Subcutaneous adipose tissue (tissue), 4 donors: ENCODE data around the gene TRIM17. TPM values are rescaled to one million over a fixed set of nuclear protein-coding genes. Genes with fewer than 3 reads are reported as not detected.

Source experiments
- total RNA-seq, 4 donors: library from RNA; depleted of rRNA; stranded (reverse); fragments of >200 nt; gene quantifications; one replicate each; pipeline ENCODE4 v1.1.0, GENCODE V29; 2016
- TF ChIP-seq, protein P1 (sequence below): fragments of 450-650 bp; IDR thresholded peaks from one replicate; pipeline ENCODE4 v1.5.1; 2016; ENCODE audit warnings: low read depth, mild to moderate bottlenecking, control low read depth, antibody characterized with exemption, moderate library complexity

Gene TRIM17
- total RNA-seq, 4 donors from 2014 or later: not detected

DNA sequence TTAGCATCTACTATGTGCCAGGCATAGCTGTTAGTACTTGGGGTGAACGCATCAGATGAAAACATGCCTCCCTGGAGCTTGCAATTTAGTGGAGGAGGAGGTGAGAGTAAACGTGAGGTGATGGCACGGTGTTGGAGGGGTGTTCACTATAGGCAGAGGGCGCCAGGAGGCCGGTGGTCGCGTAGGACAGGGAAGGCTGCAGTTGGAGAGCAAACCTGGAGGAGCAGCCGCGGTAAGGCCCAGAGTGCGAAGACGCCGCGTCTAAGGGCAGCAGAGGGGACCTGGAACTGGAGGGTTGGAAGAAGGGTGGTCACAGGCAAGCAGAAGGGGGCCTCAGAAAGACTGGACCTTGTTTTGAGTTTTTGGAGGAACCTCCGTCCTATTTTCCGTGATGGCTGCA lies 30.2 kb upstream of the TRIM17 start:
- TF ChIP-seq, protein P1, sequence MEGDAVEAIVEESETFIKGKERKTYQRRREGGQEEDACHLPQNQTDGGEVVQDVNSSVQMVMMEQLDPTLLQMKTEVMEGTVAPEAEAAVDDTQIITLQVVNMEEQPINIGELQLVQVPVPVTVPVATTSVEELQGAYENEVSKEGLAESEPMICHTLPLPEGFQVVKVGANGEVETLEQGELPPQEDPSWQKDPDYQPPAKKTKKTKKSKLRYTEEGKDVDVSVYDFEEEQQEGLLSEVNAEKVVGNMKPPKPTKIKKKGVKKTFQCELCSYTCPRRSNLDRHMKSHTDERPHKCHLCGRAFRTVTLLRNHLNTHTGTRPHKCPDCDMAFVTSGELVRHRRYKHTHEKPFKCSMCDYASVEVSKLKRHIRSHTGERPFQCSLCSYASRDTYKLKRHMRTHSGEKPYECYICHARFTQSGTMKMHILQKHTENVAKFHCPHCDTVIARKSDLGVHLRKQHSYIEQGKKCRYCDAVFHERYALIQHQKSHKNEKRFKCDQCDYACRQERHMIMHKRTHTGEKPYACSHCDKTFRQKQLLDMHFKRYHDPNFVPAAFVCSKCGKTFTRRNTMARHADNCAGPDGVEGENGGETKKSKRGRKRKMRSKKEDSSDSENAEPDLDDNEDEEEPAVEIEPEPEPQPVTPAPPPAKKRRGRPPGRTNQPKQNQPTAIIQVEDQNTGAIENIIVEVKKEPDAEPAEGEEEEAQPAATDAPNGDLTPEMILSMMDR: no peak

DNA sequence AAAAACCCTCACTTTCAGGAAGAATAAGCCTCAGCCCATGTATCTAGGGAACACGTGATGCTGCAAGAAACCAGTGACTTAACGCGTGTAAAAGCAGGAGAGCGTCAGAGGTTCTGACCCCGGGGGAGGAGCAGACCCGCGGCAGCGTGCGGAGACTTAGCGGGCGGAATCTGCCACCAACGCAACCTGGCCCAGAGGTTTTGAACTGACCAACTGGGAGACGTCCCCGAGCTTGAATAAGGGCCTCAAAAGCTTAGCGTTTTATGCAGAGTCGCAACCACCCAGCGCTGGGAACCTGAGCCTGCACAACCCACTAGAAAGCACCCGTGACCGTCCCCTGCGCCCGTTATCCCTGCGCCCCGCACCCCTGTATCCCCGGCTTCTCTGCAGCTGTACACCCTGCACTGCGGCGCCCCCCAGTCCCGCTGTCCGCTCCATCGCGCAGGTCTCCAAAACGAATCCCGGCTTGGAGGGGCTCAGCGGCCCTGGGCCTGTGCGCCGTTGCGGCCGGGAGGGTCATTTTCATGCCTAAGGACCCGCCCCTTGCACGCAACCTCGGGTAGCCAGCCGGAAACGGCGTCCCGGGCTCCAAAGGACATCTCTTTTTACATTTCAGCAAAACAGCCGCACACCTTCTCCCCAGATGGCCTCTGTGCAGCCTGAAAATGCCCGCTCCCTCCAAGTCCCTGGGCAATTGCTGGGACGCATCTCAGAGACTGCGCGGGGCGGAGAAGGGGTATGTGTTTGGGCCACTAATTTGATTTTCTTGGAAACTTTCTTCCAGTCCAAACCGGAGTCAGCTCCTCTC lies 29.4 kb upstream of the TRIM17 start:
- TF ChIP-seq, protein P1: no peak

DNA sequence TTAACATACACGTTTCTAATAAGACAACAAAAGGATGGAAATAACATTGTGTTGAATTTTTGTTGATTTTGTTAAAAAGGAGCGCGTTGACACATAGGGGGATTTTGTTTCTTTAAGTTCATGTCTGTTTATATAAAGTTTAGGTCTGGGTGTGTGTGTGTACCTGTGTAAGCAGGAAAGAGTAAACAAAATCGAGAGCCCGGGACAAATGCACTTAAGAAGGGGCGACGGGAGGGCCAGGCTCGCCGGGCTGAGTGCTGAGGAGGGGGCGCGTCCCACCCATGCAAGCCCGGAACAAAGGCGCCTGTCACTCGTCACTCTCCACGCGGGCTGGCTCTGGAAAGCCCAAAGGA lies 28.8 kb upstream of the TRIM17 start:
- TF ChIP-seq, protein P1: no peak

- TF ChIP-seq, protein P1: no peak
These were observed 26.7 kb upstream of the TRIM17 start for GRCh38 chr1:228443395-228443794.

DNA sequence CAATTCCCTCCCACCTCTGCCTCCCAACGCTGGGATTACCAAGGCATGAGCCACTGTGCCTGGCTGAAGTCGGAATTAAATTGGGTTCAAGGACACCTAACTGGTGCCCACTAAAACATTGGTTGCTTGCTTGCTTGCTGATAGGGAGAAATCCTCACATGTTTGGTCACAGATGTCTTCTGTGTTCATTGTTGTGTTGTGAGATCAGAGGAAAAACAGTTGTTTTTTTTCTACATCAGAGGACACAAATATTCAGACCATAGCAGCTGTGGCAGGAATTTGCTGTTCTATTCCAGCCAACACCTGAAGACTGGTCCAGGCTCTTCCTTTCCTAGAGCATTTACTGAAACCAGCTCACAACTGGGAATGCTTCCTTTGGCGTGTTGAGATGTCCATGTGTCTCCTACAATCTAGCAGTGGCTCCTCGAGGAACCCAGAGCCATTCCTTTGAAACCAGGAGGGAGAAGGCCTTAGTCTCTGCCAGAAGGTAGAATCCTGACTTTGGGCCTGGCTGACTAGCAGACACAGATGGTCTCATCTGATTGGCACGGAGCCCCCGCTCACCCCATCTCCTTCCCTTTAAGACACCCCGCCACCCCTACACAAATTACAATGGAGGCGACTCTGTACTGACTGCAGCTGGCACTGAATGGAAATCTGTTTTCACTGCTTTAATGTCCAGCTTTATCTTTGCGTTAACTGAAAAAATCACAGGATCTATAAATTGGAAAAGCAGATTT lies 24.3 kb upstream of the TRIM17 start:
- TF ChIP-seq, protein P1: no peak

DNA sequence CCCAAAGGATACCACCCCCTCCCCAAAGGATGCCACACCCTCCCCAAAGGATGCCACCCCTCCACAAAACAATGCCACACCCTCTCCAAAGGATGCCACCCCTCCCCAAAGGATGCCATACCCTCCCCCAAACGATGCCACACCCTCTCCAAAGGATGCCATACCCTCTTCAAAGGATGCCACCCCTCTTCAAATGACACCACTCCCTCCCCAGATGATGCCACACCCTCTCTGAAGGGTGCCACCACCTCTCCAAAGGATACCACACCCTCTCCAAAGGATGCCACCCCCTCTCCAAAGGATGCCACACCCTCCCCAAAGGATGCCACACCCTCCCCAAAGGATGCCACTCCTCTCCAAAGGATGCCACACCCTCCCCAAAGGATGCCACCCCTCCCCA lies 21.6 kb upstream of the TRIM17 start:
- TF ChIP-seq, protein P1: no peak

DNA sequence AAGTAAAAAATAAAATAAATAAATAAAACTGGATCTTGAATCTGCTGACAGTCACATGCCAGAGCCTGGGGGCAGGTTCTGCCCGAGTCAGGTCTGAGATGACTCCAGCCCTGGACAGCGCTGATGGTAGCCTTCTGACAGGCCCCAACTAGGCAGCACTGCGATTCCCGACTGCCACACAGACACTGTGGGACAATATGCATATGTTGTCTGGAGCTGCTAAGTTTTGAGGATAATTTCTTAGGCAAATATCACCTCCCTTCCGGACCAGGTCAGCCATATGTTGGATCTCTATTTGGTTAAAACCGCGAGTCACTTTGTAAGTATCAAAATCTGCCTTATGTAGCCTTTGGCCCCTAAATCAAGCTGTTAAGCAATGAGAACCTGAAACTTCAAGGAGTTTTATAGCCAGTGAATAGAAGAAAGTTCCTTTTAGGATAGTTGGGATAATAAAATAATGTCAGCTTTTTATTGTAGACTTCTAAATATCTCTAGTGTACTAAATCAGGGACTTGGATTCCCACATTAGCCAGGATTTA lies 20.8 kb upstream of the TRIM17 start:
- TF ChIP-seq, protein P1: no peak
